ENCODE data around the gene CERK.
A peak's percentile ranks its signal among the peaks of the same experiment; 100 is the strongest.

CERK gene

DNA sequence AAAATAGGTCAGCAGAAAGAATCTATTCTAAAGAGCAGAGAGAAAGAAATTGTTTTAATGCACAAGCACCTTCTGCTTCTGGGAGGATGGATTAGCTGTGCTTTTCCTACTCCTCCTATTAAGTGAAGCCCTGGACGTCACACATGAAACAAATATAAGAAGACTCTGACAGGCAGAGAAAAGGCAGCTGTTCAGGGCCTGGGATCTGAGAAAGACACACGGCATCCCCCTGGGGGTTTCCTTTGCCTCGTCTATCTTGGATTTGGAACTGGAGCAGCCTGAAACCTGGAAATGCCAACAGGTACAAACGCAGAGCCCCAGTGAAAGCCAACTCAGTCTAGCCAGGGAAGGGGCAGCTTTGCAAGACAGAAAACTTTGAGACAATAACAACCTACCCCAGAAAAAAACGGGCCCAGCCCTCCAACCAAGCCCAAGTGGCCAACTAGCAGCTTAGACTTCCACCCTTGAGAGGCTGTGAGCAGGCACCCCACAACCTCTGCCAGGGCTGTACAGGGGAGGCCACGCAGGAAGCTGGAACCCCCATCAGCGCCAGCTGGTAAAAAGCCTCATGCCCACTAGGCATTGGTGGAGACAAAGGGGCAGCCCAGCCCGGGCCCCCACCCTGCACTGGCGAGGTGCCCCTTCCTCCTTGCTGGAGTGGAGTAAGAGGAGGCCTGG, 7.3 kb downstream of the CERK start:
- DNase-seq: no peak

DNA sequence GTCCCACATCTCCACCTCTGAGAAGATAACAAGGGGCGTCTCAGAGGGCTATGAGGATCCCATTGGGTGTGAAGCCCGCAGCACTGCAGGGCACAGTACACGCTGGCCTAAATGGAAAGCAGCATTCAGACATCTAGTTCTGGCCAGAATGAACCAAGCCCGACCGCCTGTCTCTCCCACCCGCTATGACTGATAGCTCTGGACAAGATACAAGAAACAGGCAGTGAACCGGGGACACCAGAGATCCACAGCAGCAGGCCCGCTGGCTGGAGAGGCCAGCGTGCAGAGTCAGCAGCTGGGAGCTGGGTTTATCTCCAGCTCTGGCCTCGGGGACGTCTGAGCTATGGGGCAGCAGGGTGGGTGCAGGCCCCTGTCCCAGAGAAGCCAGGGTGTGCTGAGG, 9.6 kb downstream of the CERK start:
- no peak for DNase-seq

DNA sequence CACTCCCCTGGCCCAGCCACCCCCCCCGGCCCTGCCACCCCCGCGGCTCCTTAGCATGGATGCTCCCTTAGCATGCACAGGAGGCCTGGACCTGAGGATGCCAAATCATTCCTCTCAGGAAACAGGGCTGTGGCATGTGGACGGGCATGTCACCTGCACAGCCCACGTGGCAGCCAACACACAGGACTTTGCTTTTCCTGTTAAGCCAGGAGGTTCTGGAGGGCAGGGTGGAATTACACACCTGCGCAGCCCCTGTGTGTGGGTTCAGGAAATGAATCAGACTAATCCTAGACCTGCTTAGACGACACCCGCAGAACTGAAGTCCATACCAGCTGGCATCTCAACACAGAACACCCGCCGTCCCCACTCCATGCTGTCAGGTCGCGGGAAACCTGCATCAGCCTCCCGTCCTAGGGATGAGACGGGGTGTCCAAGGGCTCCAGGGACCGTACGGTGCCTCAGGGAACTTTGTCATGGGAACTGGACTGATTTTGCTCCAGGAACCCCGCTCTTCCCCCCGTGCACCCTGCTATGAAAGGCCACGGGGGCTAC, 10.2 kb downstream of the CERK start:
- DNase-seq: no peak

- no peak for DNase-seq
Measured at GRCh38 chr22:46726986-46727317, 11.1 kb downstream of the CERK start.

- no peak for DNase-seq
Measured at GRCh38 chr22:46726066-46726985, 11.7 kb downstream of the CERK start.

DNA sequence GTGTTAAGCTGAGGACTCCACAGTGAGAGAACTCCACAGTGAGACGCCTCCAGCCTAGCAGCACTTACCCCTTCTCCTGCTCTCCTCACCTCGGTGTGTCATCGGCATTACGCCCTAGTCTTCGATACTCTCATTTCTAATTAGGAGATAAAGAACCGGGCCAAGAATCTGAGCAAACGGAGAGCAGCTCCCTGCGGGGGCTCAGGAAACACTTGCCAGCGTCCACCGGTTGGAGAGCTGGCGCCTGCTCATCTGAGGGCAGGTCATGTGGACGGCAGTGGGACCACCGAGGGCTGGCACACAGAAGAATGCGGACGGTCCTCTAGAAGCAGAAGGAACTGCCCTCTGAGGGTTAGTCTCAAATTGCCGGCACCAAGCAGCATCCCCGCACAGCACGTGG, 13.0 kb downstream of the CERK start:
- DNase-seq: no peak

DNA sequence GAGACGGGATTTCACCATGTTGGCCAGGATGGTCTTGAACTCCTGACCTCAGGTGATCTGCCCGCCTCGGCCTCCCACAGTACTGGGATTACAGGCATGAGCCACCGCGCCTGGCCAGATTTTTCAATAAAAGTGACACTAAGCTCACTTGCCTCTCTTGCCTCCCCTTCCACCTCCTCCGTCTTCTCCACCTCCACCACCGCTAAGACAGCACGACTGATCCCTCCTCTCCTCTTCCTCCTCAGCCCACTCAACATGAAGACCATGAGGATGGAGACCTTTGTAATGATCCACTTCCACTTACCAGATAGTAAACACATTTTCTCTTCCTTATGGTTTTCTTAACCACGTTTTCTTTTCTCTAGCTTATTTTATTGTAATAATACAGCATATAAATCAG, 14.2 kb downstream of the CERK start:
- no peak for DNase-seq

DNA sequence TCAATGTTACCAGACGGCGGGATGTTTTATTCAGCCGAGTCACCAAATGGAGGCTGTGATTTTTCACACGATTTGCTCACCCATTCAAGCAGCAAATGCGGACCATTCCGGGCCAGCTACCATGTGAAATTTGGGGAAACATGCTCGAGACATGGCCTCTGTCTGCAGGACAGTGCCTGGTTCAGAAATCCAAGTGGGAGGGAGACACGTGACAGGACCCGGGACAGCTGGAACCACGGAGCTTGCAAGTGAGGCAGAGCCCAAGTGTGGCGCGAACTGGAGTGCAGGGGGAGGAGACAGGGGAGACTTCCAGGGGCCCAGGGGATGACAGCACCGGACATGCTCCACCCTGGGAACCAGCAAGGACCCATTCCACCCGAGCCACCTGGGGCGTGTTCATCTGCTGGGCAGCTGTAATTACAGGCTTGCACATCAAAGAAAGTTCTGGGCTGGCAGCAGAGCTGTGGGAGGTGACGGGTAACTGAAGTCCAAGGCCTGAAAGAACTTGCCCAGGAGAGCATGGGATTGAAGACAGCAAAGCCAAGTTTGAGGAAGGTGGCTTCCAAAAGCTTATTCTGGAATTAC, 16.5 kb downstream of the CERK start:
- peak; percentile 56 for DNase-seq

DNA sequence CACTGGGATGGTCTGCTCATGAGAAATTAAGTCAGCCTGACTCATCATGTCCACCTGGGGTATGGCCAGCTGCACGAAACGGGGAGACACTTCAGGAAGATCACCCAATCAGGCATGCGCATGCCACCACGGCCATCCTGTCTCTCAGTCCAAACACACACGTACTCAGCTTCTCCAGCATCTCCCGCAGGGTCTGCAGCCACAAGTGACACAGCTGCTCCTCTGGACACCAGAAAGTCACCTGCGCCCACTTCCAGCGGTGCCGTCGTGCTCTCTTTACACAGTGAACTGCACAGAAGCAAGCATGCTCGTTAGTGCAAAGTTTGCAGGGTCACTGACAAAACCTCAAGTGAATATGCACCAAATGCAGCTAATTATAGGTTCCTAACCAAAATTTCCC, 18.1 kb downstream of the CERK start:
- DNase-seq: no peak

GRCh38 chr22:46714550-46714949, 23.5 kb downstream of the CERK start:
- DNase-seq: no peak

DNA sequence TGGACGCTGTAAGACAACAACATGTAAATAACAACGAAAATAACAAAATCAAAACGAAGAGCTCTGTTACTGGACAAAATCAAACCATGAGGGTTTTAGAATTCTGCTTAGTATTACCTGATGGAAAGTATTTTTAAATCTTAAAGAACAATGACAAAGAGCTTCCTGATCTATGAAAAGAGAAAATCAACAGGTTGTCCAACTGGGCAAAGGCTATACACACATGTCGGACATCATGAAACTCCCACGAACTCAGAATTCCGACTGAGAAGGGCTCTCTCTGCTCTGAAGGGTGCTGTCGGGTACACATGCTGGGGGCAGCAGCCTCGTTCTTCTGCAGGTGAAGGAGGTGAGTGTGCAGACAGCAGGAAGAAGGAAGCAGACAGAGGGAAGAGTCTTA, 25.8 kb downstream of the CERK start:
- DNase-seq: no peak

GRCh38 chr22:46710806-46711205, 27.2 kb downstream of the CERK start:
- DNase-seq: no peak

DNA sequence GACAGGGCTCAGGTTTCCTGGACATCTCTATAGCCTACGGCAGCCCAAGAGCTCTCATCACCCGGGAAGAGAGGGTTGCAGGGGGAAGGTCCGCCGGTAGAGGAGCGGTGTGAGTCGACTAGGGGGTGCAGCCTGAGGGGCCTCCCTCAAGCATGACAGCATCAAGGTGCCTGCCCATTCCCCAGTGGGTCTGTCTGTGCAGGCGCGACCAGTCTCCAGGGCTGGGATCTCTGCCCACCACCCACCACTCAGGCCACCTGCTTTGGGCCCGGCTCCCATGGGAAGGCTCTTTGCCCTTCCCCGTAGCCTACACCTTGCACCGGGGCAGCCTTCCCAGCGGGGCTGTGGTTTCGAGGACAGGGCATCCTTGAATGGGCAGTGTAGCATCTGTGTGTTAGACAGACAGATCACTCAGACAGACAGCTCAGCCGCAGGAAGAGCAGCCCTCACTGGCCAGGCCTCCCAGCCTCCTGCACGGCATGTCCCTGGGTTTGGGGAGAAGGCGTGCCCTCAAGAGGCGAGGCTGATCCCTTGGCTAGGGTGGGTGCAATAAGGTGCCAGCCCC, 29.2 kb downstream of the CERK start:
- no peak for DNase-seq

- no peak for DNase-seq
Measured at GRCh38 chr22:46707827-46708570, 30.1 kb downstream of the CERK start.

DNA sequence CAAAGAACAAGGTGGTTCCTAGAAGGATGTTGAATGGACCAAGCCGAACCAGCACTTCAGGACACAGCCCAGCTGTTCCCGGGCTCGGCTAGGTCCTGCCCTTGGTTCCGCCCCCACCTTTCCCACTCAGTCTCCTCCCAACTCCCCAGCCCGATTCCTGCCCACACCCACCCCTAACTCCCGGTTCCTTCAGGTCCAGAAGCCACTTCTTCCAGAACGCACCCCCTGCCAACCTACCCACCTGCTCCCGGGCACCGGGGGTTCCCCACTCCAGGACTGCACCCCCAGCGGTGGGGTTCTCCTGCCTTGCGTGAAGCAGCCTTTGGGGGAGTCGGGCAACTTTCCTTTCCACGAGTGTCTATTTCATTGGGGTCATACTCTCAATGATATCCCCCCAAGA, 30.7 kb downstream of the CERK start:
- no peak for DNase-seq

DNA sequence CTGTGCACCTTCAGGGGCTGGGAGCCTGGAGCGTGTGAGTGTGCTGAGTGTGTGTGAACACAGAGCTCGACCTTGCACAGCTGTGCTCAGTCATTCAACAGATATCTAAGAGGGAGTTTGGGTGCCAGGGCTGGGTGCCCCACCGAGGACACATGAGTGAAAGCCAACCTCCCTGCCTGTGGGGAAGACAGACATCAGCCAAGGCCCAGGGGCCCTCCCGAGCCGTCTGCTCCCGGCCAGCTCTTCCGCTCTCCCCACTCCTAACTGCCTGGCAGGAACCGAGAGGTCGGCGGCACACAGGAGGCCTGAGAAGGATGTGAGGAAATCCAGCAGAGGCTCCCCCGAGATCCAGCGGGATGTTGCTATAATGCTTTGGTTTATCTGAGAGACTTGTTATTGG, 32.0 kb downstream of the CERK start:
- DNase-seq: no peak

DNA sequence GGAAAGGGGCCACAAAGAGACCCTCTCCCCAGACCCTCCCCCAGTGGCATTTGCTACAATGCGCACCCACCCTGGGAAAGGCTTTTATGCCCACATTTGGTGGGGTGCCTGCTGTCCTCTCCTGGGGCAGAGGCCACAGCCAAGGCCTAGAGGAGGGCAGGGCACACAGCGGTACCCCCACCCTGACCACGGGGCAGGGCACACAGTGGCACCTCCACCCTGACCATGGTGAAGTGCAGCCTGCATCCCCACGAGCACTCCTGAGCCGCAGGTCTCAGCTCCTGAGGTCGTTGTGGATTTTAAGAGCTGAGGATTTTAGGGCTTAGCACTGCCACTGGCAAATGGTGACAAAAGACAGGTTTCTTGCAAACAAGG, 34.1 kb downstream of the CERK start:
- no peak for DNase-seq

- no peak for DNase-seq
Measured at GRCh38 chr22:46703171-46703995, 34.7 kb downstream of the CERK start.

DNA sequence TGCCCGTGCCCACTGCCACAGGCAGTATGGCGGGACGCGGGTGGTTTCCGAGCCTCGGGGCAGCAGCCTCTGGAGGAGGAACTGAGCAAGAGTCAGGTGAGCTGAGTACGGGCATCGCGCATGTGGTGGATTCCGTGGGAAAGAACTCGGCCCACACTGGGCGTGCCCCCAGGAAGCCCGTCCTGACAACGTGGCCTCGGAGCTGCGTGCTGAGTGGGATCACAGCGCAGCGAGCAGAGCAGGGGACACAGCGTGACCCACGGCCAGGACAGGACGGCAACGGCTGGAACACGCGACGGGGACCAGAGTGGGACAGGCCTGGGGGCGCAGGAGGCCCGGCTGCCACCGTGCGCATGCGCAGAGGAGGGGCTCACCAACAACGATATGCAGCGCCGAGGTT, 36.8 kb downstream of the CERK start:
- no peak for DNase-seq

- no peak for DNase-seq
Measured at GRCh38 chr22:46699091-46699490, 39.0 kb downstream of the CERK start.

- no peak for DNase-seq
Measured at GRCh38 chr22:46697811-46698515, 40.1 kb downstream of the CERK start.

Data from right hindlimb (tissue), 1 donor.